ACHN (cell line): Measurements from ENCODE around the gene CD69.

Experiments
- DNase-seq: peaks from one replicate; pipeline ENCODE4 v3.0.0-alpha.2; 2015
- in situ Hi-C: cut with HindIII; loops from 2 replicates; pipeline ENCODE4 v1.10.0; 2017; ENCODE audit warnings: low sequenced_read_pairs, low pct_ligation_motif_present, low pct_unique_long_range_greater_than_20kb

CD69 gene

GRCh38 chr12:9784326-9784725 lies 23.6 kb upstream of the CD69 start:
- in situ Hi-C loops, result no loop called here
- DNase-seq, result no peak

GRCh38 chr12:9782547-9783382 lies 22.1 kb upstream of the CD69 start:
- DNase-seq, result no peak
- in situ Hi-C loops, result no loop called here

GRCh38 chr12:9781360-9781759 lies 20.7 kb upstream of the CD69 start:
- DNase-seq, result no peak
- in situ Hi-C loops, result no loop called here

- DNase-seq, result no peak
- in situ Hi-C loops, result no loop called here
Measured at GRCh38 chr12:9779209-9779608, 18.5 kb upstream of the CD69 start.

GRCh38 chr12:9776781-9777180 lies 16.1 kb upstream of the CD69 start:
- in situ Hi-C loops, result no loop called here
- DNase-seq, result no peak

- in situ Hi-C loops, result no loop called here
- DNase-seq, result no peak
Measured at GRCh38 chr12:9773216-9773877, 12.6 kb upstream of the CD69 start.

- in situ Hi-C loops, result no loop called here
- no peak for DNase-seq
Measured at GRCh38 chr12:9763025-9763424, 2.3 kb upstream of the CD69 start.

- DNase-seq, result no peak
- in situ Hi-C loops, result no loop called here
Measured at GRCh38 chr12:9762369-9762768, 1.7 kb upstream of the CD69 start.

- no peak for DNase-seq
- in situ Hi-C loops, result no loop called here
Measured at GRCh38 chr12:9761419-9761781, 699 bp upstream of the CD69 start.

GRCh38 chr12:9760120-9760519 lies 581 bp downstream of the CD69 start:
- in situ Hi-C loops, result no loop called here
- DNase-seq, result no peak

- in situ Hi-C loops, result no loop called here
- DNase-seq, result no peak
Measured at GRCh38 chr12:9759694-9760093, 1.0 kb downstream of the CD69 start.

GRCh38 chr12:9758119-9758518 lies 2.6 kb downstream of the CD69 start:
- in situ Hi-C loops, result no loop called here
- DNase-seq, result no peak

- no peak for DNase-seq
- in situ Hi-C loops, result no loop called here
Measured at GRCh38 chr12:9757433-9758025, 3.2 kb downstream of the CD69 start.

GRCh38 chr12:9756706-9757105 lies 4.0 kb downstream of the CD69 start:
- no peak for DNase-seq
- in situ Hi-C loops, result no loop called here

- DNase-seq, result no peak
- in situ Hi-C loops, result no loop called here
Measured at GRCh38 chr12:9756170-9756569, 4.5 kb downstream of the CD69 start.

- in situ Hi-C loops, result no loop called here
- DNase-seq, result no peak
Measured at GRCh38 chr12:9755567-9755966, 5.1 kb downstream of the CD69 start.

- in situ Hi-C loops, result no loop called here
- no peak for DNase-seq
Measured at GRCh38 chr12:9755035-9755434, 5.7 kb downstream of the CD69 start.

- in situ Hi-C loops, result no loop called here
- DNase-seq, result no peak
Measured at GRCh38 chr12:9754099-9754927, 6.4 kb downstream of the CD69 start.

GRCh38 chr12:9753498-9753897 lies 7.2 kb downstream of the CD69 start:
- DNase-seq, result no peak
- in situ Hi-C loops, result no loop called here
